Liver (tissue), 3 donors: ENCODE data around the gene BOD1L1.

ENCODE experiments used
- EGR1 ChIP-seq, 2 donors: IDR thresholded peaks; 2 replicates each; pipeline ENCODE4 v1.6.1; 2016 to 2018; ENCODE audit warnings: antibody characterized with exemption in 2 of 2, low read depth in 2 of 2
- YY1 ChIP-seq: IDR thresholded peaks from 2 replicates; pipeline ENCODE4 v1.6.1; 2016; ENCODE audit warnings: antibody characterized with exemption, mild to moderate bottlenecking
- TF ChIP-seq, protein P1 (sequence below): fragments of 150-350 bp; IDR thresholded peaks from 2 replicates; pipeline ENCODE4 v1.5.1; 2017; ENCODE audit warnings: improper control_type of control experiment, low read depth, low read length; ENCODE audit not compliant: missing input control
- donor health status: healthy.
- donor health status: healthy.

DNA sequence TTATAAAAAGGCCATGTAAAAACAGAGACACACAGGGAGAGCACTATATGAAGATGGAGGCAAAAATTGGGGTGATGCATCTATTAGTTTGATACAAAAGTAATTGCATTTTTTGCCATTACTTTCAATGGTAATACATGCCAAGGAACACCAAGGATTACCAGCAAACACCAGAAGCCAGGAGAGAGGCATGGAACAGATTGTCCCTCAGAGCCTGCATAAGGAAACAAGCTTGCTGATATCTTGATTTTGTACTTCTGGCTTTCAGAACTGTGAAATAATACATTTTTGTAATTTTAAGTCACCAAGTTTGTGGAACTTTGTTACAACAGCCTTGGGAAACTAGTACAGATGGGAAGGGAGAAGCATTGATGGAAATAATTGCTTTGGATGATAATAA, 45.6 kb upstream of the BOD1L1 start:
- TF ChIP-seq, protein P1, sequence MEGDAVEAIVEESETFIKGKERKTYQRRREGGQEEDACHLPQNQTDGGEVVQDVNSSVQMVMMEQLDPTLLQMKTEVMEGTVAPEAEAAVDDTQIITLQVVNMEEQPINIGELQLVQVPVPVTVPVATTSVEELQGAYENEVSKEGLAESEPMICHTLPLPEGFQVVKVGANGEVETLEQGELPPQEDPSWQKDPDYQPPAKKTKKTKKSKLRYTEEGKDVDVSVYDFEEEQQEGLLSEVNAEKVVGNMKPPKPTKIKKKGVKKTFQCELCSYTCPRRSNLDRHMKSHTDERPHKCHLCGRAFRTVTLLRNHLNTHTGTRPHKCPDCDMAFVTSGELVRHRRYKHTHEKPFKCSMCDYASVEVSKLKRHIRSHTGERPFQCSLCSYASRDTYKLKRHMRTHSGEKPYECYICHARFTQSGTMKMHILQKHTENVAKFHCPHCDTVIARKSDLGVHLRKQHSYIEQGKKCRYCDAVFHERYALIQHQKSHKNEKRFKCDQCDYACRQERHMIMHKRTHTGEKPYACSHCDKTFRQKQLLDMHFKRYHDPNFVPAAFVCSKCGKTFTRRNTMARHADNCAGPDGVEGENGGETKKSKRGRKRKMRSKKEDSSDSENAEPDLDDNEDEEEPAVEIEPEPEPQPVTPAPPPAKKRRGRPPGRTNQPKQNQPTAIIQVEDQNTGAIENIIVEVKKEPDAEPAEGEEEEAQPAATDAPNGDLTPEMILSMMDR, result no peak
- TF ChIP-seq YY1 (no peak), EGR1 (IDR thresholded peaks at IDR 0.05; ENCODE audit: low read depth in 2 of 2) (no peak)
